Stimulated activated CD4-positive, alpha-beta T cell treated with anti-CD3 and anti-CD28 coated beads, Interleukin-4, amount 100 ng/mL, for 4 hours (primary cell): ENCODE results near the gene WDR1.
A peak's percentile ranks its signal among the peaks of the same experiment; 100 is the strongest.
"Not testable (repeated sequence)": the region's sequence is repeated elsewhere in the genome, so short reads cannot be mapped to it uniquely, and the experiment has no call there.

Experiments
- DNase-seq, 2 experiments: peaks; one replicate each; pipeline ENCODE4 v3.0.0-alpha.2; 2020

WDR1 gene

DNA sequence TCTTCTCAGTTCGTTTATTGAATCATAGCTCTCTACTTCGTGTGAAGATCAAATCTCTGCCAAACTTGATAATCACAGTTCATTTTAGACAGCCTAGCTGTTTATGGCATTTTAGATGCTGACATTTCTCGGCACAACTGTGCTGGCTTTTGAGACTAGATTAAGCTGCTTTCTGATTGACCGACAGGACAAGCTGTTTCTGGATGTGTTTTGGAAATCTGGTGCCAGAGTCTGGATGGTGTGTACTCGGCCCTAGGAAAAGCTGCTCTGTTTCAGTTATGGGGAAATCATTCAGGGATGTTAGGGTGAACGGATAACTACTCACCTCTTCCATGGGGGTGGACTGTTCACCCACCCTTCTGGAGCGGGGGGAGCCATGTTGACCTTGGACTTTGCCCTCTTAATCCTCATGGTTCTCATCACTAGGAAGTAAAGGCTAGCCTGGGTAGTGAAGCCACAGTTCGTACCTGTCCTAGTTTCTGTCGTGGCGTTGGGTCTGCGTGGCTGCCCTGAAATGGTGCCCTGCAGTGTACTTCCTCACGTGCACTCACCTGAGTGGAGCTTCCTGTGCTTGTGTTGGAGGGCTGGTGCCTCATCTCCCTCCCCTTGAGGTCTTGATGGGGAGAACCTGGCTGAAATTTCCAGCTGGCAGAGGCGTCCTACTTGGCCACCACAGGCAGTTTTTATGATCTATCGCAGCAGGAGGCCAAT is 13.7 kb upstream of the WDR1 start:
- DNase-seq: no peak

DNA sequence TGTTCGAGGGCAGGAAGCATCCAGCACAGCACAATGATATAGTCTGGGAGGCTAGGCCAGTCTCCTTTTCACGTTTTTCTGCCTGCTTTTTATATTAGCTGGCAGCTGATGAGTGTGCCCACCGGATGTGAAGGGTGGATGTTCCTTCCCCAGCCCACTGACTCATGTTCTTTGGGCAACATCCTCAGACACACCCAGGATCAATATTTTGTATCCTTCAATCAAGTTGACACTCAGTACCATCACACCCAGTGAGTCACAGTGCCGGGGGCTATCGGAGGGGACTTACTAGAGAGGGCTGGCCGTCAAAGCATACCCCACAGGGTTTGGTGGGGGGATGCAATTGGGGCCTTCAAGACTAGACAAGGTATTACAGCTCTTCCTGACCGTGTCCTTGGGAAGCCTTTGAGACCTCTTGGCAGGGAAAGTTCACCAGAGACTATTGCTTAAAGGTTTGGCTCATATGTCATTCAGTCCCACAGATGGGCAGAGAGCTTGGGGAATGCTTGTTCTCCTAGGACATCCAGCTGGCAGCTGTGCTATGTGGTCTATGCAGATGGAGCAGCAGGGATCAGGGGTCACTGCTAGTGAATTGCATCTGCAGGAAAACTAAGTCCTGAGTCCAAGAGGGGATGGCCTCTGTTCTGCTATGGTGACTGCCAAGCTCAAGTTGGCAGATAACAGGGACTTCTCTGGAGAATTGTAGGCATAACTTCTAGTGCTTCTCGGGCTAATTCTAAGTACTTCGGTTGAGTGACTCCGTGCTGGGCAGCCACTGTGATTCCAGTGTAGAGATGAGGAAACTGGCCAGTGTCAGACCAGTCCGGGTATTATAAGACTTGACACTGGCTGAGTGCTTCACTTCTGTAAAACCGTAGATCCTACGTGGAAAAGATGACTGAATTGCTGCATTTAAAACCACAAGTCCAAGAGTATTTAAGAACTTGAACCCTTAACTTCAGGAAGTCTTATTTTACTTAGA is 12.9 kb upstream of the WDR1 start:
- DNase-seq: no peak

GRCh38 chr4:10128761-10129160 is 12.2 kb upstream of the WDR1 start:
- no peak for DNase-seq

GRCh38 chr4:10127531-10127930 is 10.9 kb upstream of the WDR1 start:
- DNase-seq: not testable (repeated sequence)

- DNase-seq: no peak
Observed at GRCh38 chr4:10124167-10124930, 7.8 kb upstream of the WDR1 start.

GRCh38 chr4:10123227-10124101 is 6.9 kb upstream of the WDR1 start:
- peak in 1 of 2 experiments; percentile 40 for DNase-seq

DNA sequence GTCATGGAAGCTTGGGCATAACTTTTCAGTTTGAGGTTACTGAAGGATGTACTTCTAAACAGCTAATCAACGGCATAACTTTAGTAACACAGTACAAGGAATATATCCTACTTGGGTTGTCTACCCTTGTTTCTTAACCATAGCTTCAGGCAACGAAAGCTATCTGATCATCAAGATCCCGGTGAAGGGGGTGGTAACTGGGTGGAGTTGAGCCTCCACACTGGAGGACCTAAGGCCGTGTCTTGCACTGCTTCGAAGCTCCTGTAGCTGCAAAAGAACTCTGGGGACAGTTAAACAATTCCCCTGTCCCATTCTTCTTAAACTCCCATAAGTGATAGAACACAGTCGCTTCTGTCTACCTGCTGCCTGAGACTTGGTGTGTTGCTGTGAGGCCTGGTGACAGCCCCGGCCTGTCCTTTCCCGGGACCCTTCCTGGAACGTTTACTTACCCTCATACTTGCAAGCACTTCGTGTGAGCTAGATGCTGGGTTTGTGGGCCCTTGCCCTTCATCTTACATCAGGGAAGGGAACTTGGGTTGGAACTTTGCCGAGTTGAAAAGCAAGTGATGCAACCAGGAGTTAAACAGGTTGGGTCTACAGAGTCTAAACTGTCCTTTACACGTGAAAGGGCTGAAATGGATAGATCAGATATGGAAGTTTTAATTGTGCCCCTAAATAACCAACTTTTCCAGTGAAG is 5.8 kb upstream of the WDR1 start:
- no peak for DNase-seq

GRCh38 chr4:10121568-10122208 is 5.1 kb upstream of the WDR1 start:
- no peak for DNase-seq

DNA sequence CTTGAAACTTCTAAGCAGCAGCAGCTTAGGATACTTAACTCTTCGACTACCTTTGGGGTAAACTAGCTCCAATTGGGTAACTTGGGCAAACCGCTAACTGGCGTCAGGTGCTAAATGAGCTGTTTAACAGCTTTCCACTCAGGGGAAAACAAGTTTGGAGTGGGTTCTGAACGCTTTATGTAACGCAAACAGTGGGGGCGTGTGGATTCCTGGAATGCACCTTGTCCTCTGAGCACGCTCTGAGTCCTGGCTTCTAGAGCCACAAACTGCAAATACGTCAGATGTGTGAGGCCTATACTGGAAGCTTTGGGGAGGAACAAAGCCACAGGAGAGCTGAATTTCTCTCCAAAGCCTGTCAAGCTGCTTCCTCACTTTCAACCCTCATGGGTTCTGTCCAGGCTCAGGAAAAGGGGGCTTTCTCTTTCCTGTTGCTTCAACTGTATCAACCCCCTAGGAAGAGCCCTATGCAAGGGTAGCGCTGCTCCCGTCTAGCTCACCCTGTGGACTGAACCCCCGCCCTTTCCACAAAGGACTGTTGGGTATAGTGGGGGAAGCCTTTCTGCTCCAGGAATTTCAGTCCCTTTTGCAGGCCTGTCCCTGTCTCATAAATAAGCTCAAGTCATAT is 4.5 kb upstream of the WDR1 start:
- DNase-seq: no peak

GRCh38 chr4:10119773-10120172 is 3.2 kb upstream of the WDR1 start:
- DNase-seq: no peak

DNA sequence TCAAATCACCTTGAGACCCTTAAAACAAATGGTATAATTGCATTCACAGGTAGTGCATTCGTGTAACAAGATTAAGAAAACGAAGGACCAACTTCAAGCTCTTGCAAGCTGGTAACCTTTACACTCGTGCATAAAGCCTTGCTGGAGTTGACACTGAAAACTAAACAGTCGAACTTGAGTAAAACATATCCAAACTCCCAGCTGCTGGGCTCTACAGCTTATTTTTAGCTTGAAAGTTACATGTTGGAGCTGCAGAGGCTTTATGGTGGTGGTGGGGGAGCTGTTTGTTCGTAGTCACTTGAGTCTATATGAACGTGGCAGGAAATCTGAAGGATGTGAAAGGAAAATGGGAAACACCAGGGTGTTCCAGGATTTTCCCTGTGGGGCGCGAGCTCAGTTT is 2.7 kb upstream of the WDR1 start:
- DNase-seq: no peak

- peak in 1 of 2 experiments; percentile 25 for DNase-seq
Observed at GRCh38 chr4:10118048-10119004, 1.7 kb upstream of the WDR1 start.

DNA sequence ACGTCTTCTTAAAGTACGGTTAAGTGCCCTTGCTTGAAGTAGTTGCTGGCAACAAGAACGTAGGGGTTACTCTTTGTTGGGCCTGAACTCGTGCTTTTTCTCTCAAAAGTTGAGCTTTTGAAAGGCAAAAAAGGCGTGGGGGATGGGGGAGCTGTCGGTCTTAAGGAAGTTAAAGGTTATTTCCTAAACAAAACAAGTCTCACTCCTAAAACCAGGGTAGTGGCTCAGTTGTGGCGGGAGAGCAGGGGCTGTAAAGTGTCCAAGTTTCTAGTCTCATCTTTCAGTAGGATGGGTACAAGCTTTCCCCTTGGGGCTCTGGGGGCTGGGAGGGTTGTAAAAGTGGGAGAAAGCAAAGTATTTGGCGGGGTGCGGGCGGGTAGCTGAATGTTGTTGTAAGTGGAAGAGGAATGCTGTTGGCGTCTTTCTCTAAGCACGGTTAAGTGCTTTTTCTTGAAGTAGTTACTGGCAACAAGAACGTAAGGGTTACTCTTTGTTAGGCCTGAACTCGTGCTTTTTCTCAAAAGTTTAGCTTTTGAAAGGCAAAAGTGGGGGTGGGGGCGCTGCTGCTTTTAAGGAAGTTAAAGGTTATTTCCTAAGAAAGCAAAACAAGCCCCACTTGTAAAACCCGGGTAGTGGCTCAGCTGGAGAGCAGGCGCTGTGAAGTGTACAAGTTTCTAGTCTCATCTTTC is 904 bp upstream of the WDR1 start:
- peak; percentile 44 to 56 for DNase-seq

GRCh38 chr4:10115797-10116568 is 616 bp downstream of the WDR1 start:
- DNase-seq: peak; percentile 65 to 69

DNA sequence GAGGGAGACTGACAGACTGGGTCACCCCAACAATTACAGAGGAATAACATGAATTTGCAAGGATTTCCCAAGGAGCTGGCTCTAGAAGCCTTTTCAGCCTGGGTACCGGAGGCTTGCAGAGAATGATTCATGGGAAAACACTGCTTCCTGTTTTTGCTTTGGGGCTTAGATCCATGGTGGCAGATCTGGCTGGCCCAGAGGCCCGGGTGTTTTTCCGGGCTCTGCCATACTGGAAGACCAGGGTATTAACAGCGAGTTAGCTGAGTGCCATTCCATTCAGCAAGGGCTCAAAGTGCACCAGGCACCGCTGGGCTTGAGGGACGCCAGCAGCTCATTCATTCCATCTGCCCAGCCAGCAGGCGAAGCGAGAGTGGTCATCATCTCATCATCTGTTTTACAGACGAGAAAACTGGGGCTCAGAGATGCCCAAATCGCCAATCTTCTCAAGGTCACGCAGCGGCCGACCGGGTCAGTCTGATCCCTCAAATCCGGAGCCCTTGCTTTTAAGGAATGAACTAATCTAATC is 1.3 kb downstream of the WDR1 start:
- DNase-seq: no peak

DNA sequence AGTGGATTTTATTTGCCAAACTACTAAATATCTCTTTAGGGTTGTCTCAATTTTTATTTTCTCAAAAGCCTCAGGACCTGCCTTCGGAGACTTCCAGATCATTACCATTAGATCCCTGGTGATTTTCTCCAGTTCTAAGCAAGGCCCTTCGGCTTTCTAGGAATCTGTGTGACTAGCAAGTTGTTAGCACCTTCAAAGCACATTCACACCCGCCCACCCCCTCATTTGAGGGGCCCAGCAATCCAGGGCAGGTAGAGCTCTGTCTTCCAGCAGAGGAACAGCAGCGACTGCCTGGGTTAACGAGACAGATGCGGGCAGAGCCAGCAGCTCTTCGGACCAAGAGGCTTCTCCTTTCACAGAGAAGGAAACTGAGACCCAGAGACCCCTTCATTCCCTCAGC is 2.0 kb downstream of the WDR1 start:
- no peak for DNase-seq

DNA sequence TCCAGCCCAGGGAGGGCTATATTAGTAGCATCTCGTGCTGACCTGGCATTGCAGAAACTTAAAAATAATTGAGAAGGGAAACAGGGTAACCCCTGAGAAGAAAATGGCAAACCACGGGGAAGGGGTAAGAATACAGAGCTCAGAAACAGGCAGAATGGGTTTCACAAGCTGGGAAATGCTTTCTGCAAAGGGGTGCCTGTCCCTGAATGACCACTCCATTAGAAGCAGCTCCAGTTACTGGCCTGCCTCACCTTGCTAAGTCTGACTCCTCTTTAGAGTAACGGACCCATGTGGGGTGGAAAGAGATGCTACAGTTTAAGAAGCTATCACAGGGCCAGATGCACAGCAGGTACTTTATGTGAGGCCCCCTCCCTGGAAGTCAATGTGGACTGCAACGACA is 2.5 kb downstream of the WDR1 start:
- DNase-seq: no peak
